ENCODE measurements around the gene OR2H1. TPM values are rescaled to one million over a fixed set of nuclear protein-coding genes. Genes with fewer than 3 reads are reported as not detected.

OR2H1 gene
- total and polyA plus RNA-seq, 9 of the 15 experiments (the other 6 are each of a cell fraction or from before 2014, with no cell fraction given): not detected

DNA sequence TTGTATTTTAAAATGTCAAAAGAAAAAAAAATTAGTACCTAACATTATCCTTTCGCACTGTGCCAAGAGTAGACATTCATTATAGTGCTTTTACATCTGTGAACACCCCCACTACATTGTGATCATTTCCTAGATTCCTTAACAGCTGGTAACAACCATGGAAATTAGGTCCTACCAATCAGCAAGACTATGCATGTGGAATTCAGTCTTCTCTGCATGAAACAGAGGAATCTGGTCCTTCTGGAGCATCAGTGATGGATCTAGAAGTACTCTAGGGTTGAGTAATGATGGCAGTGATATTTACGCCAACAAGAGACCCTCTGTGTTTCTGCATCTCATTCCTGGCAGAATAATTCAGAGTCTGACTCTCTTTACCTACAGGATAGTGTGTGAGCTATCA is 32.8 kb upstream of the OR2H1 start:
- H3K36me3 ChIP-seq (ENCODE audit: control insufficient read depth, insufficient read depth, low read length): no peaks in the 10 kb centered on the region
- H3K9me1 ChIP-seq (ENCODE audit: control insufficient read depth, insufficient read depth, low read length): no peaks in the 10 kb centered on the region
- no peak overlapping the region for H3K4me3 ChIP-seq
- H3K4me1 ChIP-seq (replicated peaks in 1 of 2; ENCODE audit: control insufficient read depth in 2 of 2, insufficient read depth in 2 of 2, low read length in 2 of 2): no peaks in the 10 kb centered on the region
- no peaks in the 10 kb centered on the region for H3K9me3 ChIP-seq (replicated peaks; ENCODE audit: control insufficient read depth, insufficient read depth, low read depth, low read length)
- H3K4me2 ChIP-seq (ENCODE audit: insufficient read depth, low read length): no peak overlapping the region
- FAIRE-seq (no peak), DNase-seq (ENCODE audit: extremely low read depth in 1 of 4, low spot score in 3 of 4) (no peak), ATAC-seq (no peak)
- no peak overlapping the region for H2AFZ ChIP-seq (ENCODE audit: low read depth, low read length)
- intact Hi-C loops (cut with micrococcal nuclease): no loop called here
- no peak overlapping the region for H3K9ac ChIP-seq (ENCODE audit: insufficient read depth in 1 of 2, low read depth in 2 of 2, low read length in 2 of 2)
- 0% methylated on average over 2 of the region's 2 CpGs for WGBS (ENCODE audit: insufficient coverage, low coverage, missing lambda C conversion rate)
- BruUV-seq (replicated peaks): no TSS peak
- no peak for TF ChIP-seq IFI16 (CRISPR knock-in tag; IDR thresholded peaks at IDR 0.05)
- TF ChIP-seq, protein P1, sequence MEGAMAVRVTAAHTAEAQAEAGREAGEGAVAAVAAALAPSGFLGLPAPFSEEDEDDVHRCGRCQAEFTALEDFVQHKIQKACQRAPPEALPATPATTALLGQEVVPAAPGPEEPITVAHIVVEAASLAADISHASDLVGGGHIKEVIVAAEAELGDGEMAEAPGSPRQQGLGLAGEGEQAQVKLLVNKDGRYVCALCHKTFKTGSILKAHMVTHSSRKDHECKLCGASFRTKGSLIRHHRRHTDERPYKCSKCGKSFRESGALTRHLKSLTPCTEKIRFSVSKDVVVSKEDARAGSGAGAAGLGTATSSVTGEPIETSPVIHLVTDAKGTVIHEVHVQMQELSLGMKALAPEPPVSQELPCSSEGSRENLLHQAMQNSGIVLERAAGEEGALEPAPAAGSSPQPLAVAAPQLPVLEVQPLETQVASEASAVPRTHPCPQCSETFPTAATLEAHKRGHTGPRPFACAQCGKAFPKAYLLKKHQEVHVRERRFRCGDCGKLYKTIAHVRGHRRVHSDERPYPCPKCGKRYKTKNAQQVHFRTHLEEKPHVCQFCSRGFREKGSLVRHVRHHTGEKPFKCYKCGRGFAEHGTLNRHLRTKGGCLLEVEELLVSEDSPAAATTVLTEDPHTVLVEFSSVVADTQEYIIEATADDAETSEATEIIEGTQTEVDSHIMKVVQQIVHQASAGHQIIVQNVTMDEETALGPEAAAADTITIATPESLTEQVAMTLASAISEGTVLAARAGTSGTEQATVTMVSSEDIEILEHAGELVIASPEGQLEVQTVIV (CRISPR knock-in tag; IDR thresholded peaks at IDR 0.05; ENCODE audit: borderline replicate concordance): no peak
- TF ChIP-seq ELF1 (tag; IDR thresholded peaks at IDR 0.05): no peak
- TF ChIP-seq ZNF143 (CRISPR knock-in tag; IDR thresholded peaks at IDR 0.05): no peak
- no peak for TF ChIP-seq FOXA1 (IDR thresholded peaks at IDR 0.05; ENCODE audit: borderline replicate concordance)
- TF ChIP-seq RREB1 (CRISPR knock-in tag; IDR thresholded peaks at IDR 0.05): no peak
- TF ChIP-seq PCBP1 (IDR thresholded peaks at IDR 0.05; ENCODE audit: low read depth, low read length, poor library complexity, severe bottlenecking): no peak
- TF ChIP-seq, protein P2, sequence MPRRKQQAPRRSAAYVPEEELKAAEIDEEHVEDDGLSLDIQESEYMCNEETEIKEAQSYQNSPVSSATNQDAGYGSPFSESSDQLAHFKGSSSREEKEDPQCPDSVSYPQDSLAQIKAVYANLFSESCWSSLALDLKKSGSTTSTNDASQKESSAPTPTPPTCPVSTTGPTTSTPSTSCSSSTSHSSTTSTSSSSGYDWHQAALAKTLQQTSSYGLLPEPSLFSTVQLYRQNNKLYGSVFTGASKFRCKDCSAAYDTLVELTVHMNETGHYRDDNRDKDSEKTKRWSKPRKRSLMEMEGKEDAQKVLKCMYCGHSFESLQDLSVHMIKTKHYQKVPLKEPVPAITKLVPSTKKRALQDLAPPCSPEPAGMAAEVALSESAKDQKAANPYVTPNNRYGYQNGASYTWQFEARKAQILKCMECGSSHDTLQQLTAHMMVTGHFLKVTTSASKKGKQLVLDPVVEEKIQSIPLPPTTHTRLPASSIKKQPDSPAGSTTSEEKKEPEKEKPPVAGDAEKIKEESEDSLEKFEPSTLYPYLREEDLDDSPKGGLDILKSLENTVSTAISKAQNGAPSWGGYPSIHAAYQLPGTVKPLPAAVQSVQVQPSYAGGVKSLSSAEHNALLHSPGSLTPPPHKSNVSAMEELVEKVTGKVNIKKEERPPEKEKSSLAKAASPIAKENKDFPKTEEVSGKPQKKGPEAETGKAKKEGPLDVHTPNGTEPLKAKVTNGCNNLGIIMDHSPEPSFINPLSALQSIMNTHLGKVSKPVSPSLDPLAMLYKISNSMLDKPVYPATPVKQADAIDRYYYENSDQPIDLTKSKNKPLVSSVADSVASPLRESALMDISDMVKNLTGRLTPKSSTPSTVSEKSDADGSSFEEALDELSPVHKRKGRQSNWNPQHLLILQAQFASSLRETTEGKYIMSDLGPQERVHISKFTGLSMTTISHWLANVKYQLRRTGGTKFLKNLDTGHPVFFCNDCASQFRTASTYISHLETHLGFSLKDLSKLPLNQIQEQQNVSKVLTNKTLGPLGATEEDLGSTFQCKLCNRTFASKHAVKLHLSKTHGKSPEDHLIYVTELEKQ (CRISPR knock-in tag; IDR thresholded peaks at IDR 0.05): no peak
- ChIA-PET POLR2A (interaction anchor here (1.4 kb wide), 1 partner anchor 11 kb away, joined by 4 read pairs; no protein-coding TSS in a partner anchor), CTCF (ENCODE audit: low intra/inter-chr PET ratio) (interaction anchor here (1.6 kb wide), 1 partner anchor 165 kb away, joined by 4 read pairs; no protein-coding TSS in a partner anchor)
- H3K79me2 ChIP-seq (ENCODE audit: control insufficient read depth, insufficient read depth, low read length): no peaks in the 10 kb centered on the region
- H3K27ac ChIP-seq (ENCODE audit: extremely low read depth, low read depth, low read length): no peak overlapping the region
- in situ Hi-C loops (cut with MboI): no loop called here
- H4K20me1 ChIP-seq (replicated peaks; ENCODE audit: control insufficient read depth, insufficient read depth, low read length): no peaks in the 10 kb centered on the region
- H3K27me3 ChIP-seq (ENCODE audit: control insufficient read depth in 2 of 2, insufficient read depth in 2 of 2, low read length in 2 of 2): peaks cover 0 to 8% of the 10 kb centered on the region in 2 experiments; a peak in 3 of 5 replicates
